Activated naive CD8-positive, alpha-beta T cell treated with anti-CD3 and anti-CD28 coated beads for 36 hours (primary cell): ENCODE data around the gene LMAN1L. TPM values are rescaled to one million over a fixed set of nuclear protein-coding genes. Genes with fewer than 3 reads are reported as not detected.

Experiments used
- DNase-seq: peaks from one replicate; pipeline ENCODE4 v3.0.0; 2021
- H3K27ac Mint-ChIP-seq: one replicate; pipeline ENCODE4 v1.8.0; 2022; ENCODE audit warnings: mild to moderate bottlenecking, moderate library complexity, mixed read lengths
- H3K27me3 Mint-ChIP-seq: one replicate; pipeline ENCODE4 v1.8.0; 2022; ENCODE audit warnings: mild to moderate bottlenecking, mixed read lengths
- H3K36me3 Mint-ChIP-seq: one replicate; pipeline ENCODE4 v1.8.0; 2021; ENCODE audit warnings: mild to moderate bottlenecking, mixed read lengths
- H3K4me1 Mint-ChIP-seq: one replicate; pipeline ENCODE4 v1.8.0; 2021; ENCODE audit warnings: mixed read lengths
- H3K4me3 Mint-ChIP-seq: one replicate; pipeline ENCODE4 v1.8.0; 2022; ENCODE audit warnings: mild to moderate bottlenecking, moderate library complexity, mixed read lengths
- H3K9me3 Mint-ChIP-seq: one replicate; pipeline ENCODE4 v1.8.0; 2022; ENCODE audit warnings: mixed read lengths
- total RNA-seq, 2 experiments: library from RNA; stranded (reverse); gene quantifications; one replicate each; pipeline ENCODE4 v1.2.3, GENCODE V29; 2021

LMAN1L gene
- total RNA-seq, 2 experiments from 2014 or later: 0.14 to 0.33 TPM

- DNase-seq: no peak
- no peaks in the 10 kb centered on the region for H3K27me3 Mint-ChIP-seq
- H3K9me3 Mint-ChIP-seq: no peaks in the 10 kb centered on the region
- H3K4me1 Mint-ChIP-seq: peaks cover 56% of the 10 kb centered on the region
- H3K4me3 Mint-ChIP-seq: peak overlapping the region; percentile 22
- peaks cover 32% of the 10 kb centered on the region for H3K36me3 Mint-ChIP-seq
- peak overlapping the region; percentile 89 for H3K27ac Mint-ChIP-seq
Measured at GRCh38 chr15:74798388-74799254, 14.0 kb upstream of the LMAN1L start.

- peaks cover 38% of the 10 kb centered on the region for H3K36me3 Mint-ChIP-seq
- H3K4me1 Mint-ChIP-seq: peaks cover 52% of the 10 kb centered on the region
- no peaks in the 10 kb centered on the region for H3K27me3 Mint-ChIP-seq
- H3K9me3 Mint-ChIP-seq: no peaks in the 10 kb centered on the region
- no peak overlapping the region for H3K4me3 Mint-ChIP-seq
- DNase-seq: no peak
- peak overlapping the region; percentile 89 for H3K27ac Mint-ChIP-seq
Measured at GRCh38 chr15:74799255-74799855, 13.3 kb upstream of the LMAN1L start.

GRCh38 chr15:74799856-74800558 lies 12.6 kb upstream of the LMAN1L start:
- Mint-ChIP-seq H3K4me1 (peaks cover 48% of the 10 kb centered on the region), H3K27me3 (no peaks in the 10 kb centered on the region), H3K27ac (peak overlapping the region; percentile 89), H3K4me3 (peak overlapping the region; percentile 4), H3K9me3 (no peaks in the 10 kb centered on the region), H3K36me3 (peaks cover 40% of the 10 kb centered on the region)
- peak; percentile 87 for DNase-seq

GRCh38 chr15:74800559-74801094 lies 12.0 kb upstream of the LMAN1L start:
- Mint-ChIP-seq H3K27ac (no peak overlapping the region), H3K36me3 (peaks cover 43% of the 10 kb centered on the region)

GRCh38 chr15:74801311-74801997 lies 11.2 kb upstream of the LMAN1L start:
- Mint-ChIP-seq H3K4me1 (peaks cover 37% of the 10 kb centered on the region), H3K27ac (peak overlapping the region; percentile 34), H3K36me3 (peaks cover 37% of the 10 kb centered on the region), H3K27me3 (no peaks in the 10 kb centered on the region), H3K9me3 (no peaks in the 10 kb centered on the region), H3K4me3 (no peak overlapping the region)
- DNase-seq: no peak

More at GRCh38 chr15:74800559-74801094, 12.0 kb upstream of the LMAN1L start:
- Mint-ChIP-seq H3K4me3 (no peak overlapping the region), H3K27me3 (no peaks in the 10 kb centered on the region), H3K9me3 (no peaks in the 10 kb centered on the region), H3K4me1 (peaks cover 42% of the 10 kb centered on the region)
- DNase-seq: no peak

- H3K4me1 Mint-ChIP-seq: peaks cover 39% of the 10 kb centered on the region
- no peaks in the 10 kb centered on the region for H3K27me3 Mint-ChIP-seq
- no peak for DNase-seq
- H3K27ac Mint-ChIP-seq: no peak overlapping the region
- peaks cover 35% of the 10 kb centered on the region for H3K36me3 Mint-ChIP-seq
- no peak overlapping the region for H3K4me3 Mint-ChIP-seq
- no peaks in the 10 kb centered on the region for H3K9me3 Mint-ChIP-seq
Measured at GRCh38 chr15:74802290-74802689, 10.3 kb upstream of the LMAN1L start.

GRCh38 chr15:74802862-74803447 lies 9.7 kb upstream of the LMAN1L start:
- Mint-ChIP-seq H3K36me3 (peaks cover 31% of the 10 kb centered on the region), H3K4me3 (no peak overlapping the region), H3K27ac (peak overlapping the region; percentile 45), H3K4me1 (peaks cover 35% of the 10 kb centered on the region), H3K9me3 (no peaks in the 10 kb centered on the region), H3K27me3 (no peaks in the 10 kb centered on the region)
- no peak for DNase-seq

GRCh38 chr15:74804935-74805334 lies 7.7 kb upstream of the LMAN1L start:
- H3K27ac Mint-ChIP-seq: peak overlapping the region; percentile 50
- peaks cover 23% of the 10 kb centered on the region for H3K4me1 Mint-ChIP-seq
- H3K4me3 Mint-ChIP-seq: no peak overlapping the region
- no peaks in the 10 kb centered on the region for H3K27me3 Mint-ChIP-seq
- DNase-seq: no peak
- no peaks in the 10 kb centered on the region for H3K9me3 Mint-ChIP-seq
- H3K36me3 Mint-ChIP-seq: peaks cover 24% of the 10 kb centered on the region

GRCh38 chr15:74807282-74807681 lies 5.4 kb upstream of the LMAN1L start:
- peak overlapping the region; percentile 65 for H3K27ac Mint-ChIP-seq
- H3K9me3 Mint-ChIP-seq: no peaks in the 10 kb centered on the region
- peaks cover 20% of the 10 kb centered on the region for H3K36me3 Mint-ChIP-seq
- H3K4me3 Mint-ChIP-seq: no peak overlapping the region
- no peak for DNase-seq
- H3K4me1 Mint-ChIP-seq: peaks cover 18% of the 10 kb centered on the region
- H3K27me3 Mint-ChIP-seq: no peaks in the 10 kb centered on the region

- DNase-seq: no peak
- peaks cover 18% of the 10 kb centered on the region for H3K4me1 Mint-ChIP-seq
- H3K4me3 Mint-ChIP-seq: no peak overlapping the region
- peak overlapping the region; percentile 61 for H3K27ac Mint-ChIP-seq
- no peaks in the 10 kb centered on the region for H3K27me3 Mint-ChIP-seq
- H3K9me3 Mint-ChIP-seq: no peaks in the 10 kb centered on the region
- H3K36me3 Mint-ChIP-seq: peaks cover 15% of the 10 kb centered on the region
Measured at GRCh38 chr15:74808078-74808839, 4.4 kb upstream of the LMAN1L start.

GRCh38 chr15:74808840-74809229 lies 3.8 kb upstream of the LMAN1L start:
- peaks cover 18% of the 10 kb centered on the region for H3K4me1 Mint-ChIP-seq
- H3K36me3 Mint-ChIP-seq: peaks cover 14% of the 10 kb centered on the region
- H3K27me3 Mint-ChIP-seq: no peaks in the 10 kb centered on the region
- peak overlapping the region; percentile 8 for H3K27ac Mint-ChIP-seq
- H3K4me3 Mint-ChIP-seq: no peak overlapping the region
- no peaks in the 10 kb centered on the region for H3K9me3 Mint-ChIP-seq
- no peak for DNase-seq

GRCh38 chr15:74809242-74809641 lies 3.4 kb upstream of the LMAN1L start:
- Mint-ChIP-seq H3K4me1 (peaks cover 18% of the 10 kb centered on the region), H3K27ac (no peak overlapping the region), H3K27me3 (no peaks in the 10 kb centered on the region), H3K4me3 (no peak overlapping the region), H3K36me3 (peaks cover 10% of the 10 kb centered on the region), H3K9me3 (no peaks in the 10 kb centered on the region)
- DNase-seq: no peak

GRCh38 chr15:74809956-74810355 lies 2.7 kb upstream of the LMAN1L start:
- H3K9me3 Mint-ChIP-seq: no peaks in the 10 kb centered on the region
- peaks cover 16% of the 10 kb centered on the region for H3K4me1 Mint-ChIP-seq
- H3K4me3 Mint-ChIP-seq: no peak overlapping the region
- DNase-seq: no peak
- H3K36me3 Mint-ChIP-seq: peaks cover 4% of the 10 kb centered on the region
- H3K27me3 Mint-ChIP-seq: no peaks in the 10 kb centered on the region
- no peak overlapping the region for H3K27ac Mint-ChIP-seq
